Fibroblast of lung (primary cell): ENCODE measurements around the gene CCNF. TPM values are rescaled to one million over a fixed set of nuclear protein-coding genes. Genes with fewer than 3 reads are reported as not detected.
A peak's percentile ranks its signal among the peaks of the same experiment; 100 is the strongest.

Experiments
- DNase-seq, 2 donors: peaks; one replicate each; pipeline versions ENCODE4 v3.0.0 to v3.0.0-alpha.2; 2010; ENCODE audit warnings: low read depth in 2 of 2
- H2AFZ ChIP-seq: 2 replicates; pipeline ENCODE4 v1.5.1; 2012; ENCODE audit warnings: low read length, control low read depth, inconsistent platforms
- H3K27ac ChIP-seq: 2 replicates; pipeline ENCODE4 v1.5.1; 2011; ENCODE audit warnings: low read length, control low read depth; ENCODE audit not compliant: insufficient read depth
- H3K27me3 ChIP-seq: 2 replicates; pipeline ENCODE4 v1.5.1; 2011; ENCODE audit warnings: mild to moderate bottlenecking, low read length; ENCODE audit not compliant: control insufficient read depth, insufficient read depth
- H3K36me3 ChIP-seq: 2 replicates; pipeline ENCODE4 v1.5.1; 2011; ENCODE audit warnings: low read length; ENCODE audit not compliant: control insufficient read depth, insufficient read depth
- H3K4me1 ChIP-seq: 2 replicates; pipeline ENCODE4 v1.5.1; 2011; ENCODE audit warnings: low read length; ENCODE audit not compliant: control insufficient read depth, insufficient read depth; ENCODE audit errors: extremely low read depth
- H3K4me2 ChIP-seq: 2 replicates; pipeline ENCODE4 v1.5.1; 2011; ENCODE audit warnings: low read length, control low read depth; ENCODE audit not compliant: insufficient read depth; ENCODE audit errors: extremely low read depth
- H3K4me3 ChIP-seq, 4 experiments: fragments of 200-600 bp in 1 of 4; sonication (generic) in 1 of 4; replicated peaks in 1 of 4; 2 replicates each; pipeline ENCODE4 v1.5.1; 2011 to 2016; ENCODE audit warnings: low read length in 4 of 4, low read depth in 3 of 4, mild to moderate bottlenecking in 3 of 4, control low read depth in 2 of 4, inconsistent platforms in 1 of 4, mixed read lengths in 1 of 4; ENCODE audit not compliant: insufficient read depth in 1 of 4; ENCODE audit errors: control extremely low read depth in 1 of 4
- H3K79me2 ChIP-seq: 2 replicates; pipeline ENCODE4 v1.5.1; 2012; ENCODE audit warnings: mild to moderate bottlenecking, low read length, inconsistent platforms; ENCODE audit not compliant: control insufficient read depth, insufficient read depth
- H3K9ac ChIP-seq: 2 replicates; pipeline ENCODE4 v1.5.1; 2011; ENCODE audit warnings: mild to moderate bottlenecking, low read length, control low read depth; ENCODE audit not compliant: insufficient read depth
- H3K9me3 ChIP-seq: 2 replicates; pipeline ENCODE4 v1.5.1; 2012; ENCODE audit warnings: low read depth, low read length; ENCODE audit not compliant: control insufficient read depth, insufficient read depth
- H4K20me1 ChIP-seq: 2 replicates; pipeline ENCODE4 v1.5.1; 2011; ENCODE audit warnings: low read length; ENCODE audit not compliant: control insufficient read depth, insufficient read depth; ENCODE audit errors: extremely low read depth
- EZH2 ChIP-seq: IDR thresholded peaks from 2 replicates; pipeline ENCODE4 v1.5.1; 2012; ENCODE audit warnings: low read length, control low read depth, mild to moderate bottlenecking; ENCODE audit errors: missing control alignments
- polyA minus RNA-seq: library from RNA; depleted of rRNA, polyadenylated mRNA; stranded (reverse); fragments of >200 nt; gene quantifications from 2 replicates; pipeline ENCODE4 v1.2.3, GENCODE V29; 2011; ENCODE audit warnings: low replicate concordance
- polyA plus RNA-seq, 2 donors: library from polyadenylated mRNA; depleted of rRNA in 1 of 2; stranded (reverse) in 1 of 2; unstranded in 1 of 2; fragments of >200 nt; gene quantifications; 2 replicates each; pipeline ENCODE4 v1.2.1, GENCODE V29; 2011 to 2012; ENCODE audit warnings: missing spikeins in 1 of 2
- total RNA-seq: library from RNA; depleted of rRNA; stranded (reverse); fragments of >200 nt; gene quantifications from 2 replicates; pipeline ENCODE4 v1.2.1, GENCODE V29; 2014
- TF ChIP-seq, protein P1 (sequence below), 2 donors: IDR thresholded peaks in 1 of 2; conservative IDR thresholded peaks in 1 of 2; 1 replicate in 1 of 2; 2 replicates in 1 of 2; pipeline ENCODE4 v1.5.1; 2011 to 2012; ENCODE audit warnings: low read length in 2 of 2, control low read depth in 1 of 2, inconsistent platforms in 1 of 2, low read depth in 1 of 2, mild to moderate bottlenecking in 1 of 2

The CCNF gene, protein sequence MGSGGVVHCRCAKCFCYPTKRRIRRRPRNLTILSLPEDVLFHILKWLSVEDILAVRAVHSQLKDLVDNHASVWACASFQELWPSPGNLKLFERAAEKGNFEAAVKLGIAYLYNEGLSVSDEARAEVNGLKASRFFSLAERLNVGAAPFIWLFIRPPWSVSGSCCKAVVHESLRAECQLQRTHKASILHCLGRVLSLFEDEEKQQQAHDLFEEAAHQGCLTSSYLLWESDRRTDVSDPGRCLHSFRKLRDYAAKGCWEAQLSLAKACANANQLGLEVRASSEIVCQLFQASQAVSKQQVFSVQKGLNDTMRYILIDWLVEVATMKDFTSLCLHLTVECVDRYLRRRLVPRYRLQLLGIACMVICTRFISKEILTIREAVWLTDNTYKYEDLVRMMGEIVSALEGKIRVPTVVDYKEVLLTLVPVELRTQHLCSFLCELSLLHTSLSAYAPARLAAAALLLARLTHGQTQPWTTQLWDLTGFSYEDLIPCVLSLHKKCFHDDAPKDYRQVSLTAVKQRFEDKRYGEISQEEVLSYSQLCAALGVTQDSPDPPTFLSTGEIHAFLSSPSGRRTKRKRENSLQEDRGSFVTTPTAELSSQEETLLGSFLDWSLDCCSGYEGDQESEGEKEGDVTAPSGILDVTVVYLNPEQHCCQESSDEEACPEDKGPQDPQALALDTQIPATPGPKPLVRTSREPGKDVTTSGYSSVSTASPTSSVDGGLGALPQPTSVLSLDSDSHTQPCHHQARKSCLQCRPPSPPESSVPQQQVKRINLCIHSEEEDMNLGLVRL
- 3.6 and 7.3 TPM in 2 replicates for total RNA-seq
- polyA plus RNA-seq = 3.8 and 11.8 TPM in 2 replicates
- 4.6 and 13.0 TPM in 2 replicates for polyA plus RNA-seq (2012)
- polyA minus RNA-seq = 23.7 and 68.8 TPM in 2 replicates

DNA sequence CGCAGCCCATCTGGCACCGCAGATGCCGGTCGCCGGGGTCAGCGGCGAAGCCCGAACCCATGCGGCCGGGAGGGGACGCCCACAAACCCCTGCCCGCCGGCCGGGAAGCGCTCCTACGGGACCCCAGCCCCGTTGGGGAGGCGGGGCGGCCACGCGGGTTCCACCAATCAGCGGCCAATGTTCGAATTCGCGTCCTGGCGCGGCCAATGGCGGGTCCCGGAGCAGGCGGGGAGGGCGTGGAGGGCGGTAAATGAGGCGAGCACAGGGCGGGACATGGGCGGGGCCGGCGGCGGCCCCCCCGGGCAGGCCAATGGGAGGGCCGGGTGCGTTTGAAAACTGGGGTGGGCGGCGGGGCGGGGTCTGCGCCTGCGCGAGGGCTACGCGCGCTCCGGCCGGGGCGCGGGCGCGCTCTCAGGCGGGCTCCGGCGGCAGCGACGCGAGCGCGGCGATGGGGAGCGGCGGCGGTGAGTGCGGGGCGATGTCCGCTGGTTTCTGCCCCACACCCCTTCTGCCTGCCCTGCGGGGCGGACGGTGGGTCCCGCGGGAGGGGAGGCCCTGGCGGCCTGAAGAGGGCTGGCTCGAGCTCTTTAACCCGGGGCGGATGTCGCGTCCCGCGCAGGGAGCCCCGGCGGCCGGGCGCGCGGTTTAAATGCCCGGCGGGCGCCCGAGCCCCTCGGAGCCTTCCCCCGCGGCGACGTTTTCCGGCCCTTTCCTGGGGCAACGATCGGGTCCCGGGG lies at the start of gene CCNF:
TSS of gene CCNF (plus strand) at position 414 of the 737 bp plus-strand sequence. CDS start at position 449, 35 bp downstream.
- Histone ChIP-seq H3K27me3 (no peaks in the 10 kb centered on the region), H3K4me1 (peaks cover 7% of the 10 kb centered on the region), H3K4me2 (peak within 1 kb of the TSS; percentile 96), H3K79me2 (peaks cover 32% of the 10 kb centered on the region), H3K9ac (peak within 1 kb of the TSS; percentile 85), H3K36me3 (peaks cover 12% of the 10 kb centered on the region), H2AFZ (peak within 1 kb of the TSS; percentile 87), H3K4me3 (peak within 1 kb of the TSS; percentile 74 to 77 (median 76)), H4K20me1 (no peaks in the 10 kb centered on the region), H3K9me3 (no peaks in the 10 kb centered on the region), H3K27ac (peak within 1 kb of the TSS; percentile 90)
- no peak for TF ChIP-seq EZH2
- TF ChIP-seq, protein P1, sequence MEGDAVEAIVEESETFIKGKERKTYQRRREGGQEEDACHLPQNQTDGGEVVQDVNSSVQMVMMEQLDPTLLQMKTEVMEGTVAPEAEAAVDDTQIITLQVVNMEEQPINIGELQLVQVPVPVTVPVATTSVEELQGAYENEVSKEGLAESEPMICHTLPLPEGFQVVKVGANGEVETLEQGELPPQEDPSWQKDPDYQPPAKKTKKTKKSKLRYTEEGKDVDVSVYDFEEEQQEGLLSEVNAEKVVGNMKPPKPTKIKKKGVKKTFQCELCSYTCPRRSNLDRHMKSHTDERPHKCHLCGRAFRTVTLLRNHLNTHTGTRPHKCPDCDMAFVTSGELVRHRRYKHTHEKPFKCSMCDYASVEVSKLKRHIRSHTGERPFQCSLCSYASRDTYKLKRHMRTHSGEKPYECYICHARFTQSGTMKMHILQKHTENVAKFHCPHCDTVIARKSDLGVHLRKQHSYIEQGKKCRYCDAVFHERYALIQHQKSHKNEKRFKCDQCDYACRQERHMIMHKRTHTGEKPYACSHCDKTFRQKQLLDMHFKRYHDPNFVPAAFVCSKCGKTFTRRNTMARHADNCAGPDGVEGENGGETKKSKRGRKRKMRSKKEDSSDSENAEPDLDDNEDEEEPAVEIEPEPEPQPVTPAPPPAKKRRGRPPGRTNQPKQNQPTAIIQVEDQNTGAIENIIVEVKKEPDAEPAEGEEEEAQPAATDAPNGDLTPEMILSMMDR (conservative IDR thresholded peaks at IDR 0.05 in 1 of 2, IDR thresholded peaks at IDR 0.05 in 1 of 2; ENCODE audit: low read depth in 1 of 2, low read length in 2 of 2) = no peak
- peak; percentile 91 to 92 for DNase-seq

DNA sequence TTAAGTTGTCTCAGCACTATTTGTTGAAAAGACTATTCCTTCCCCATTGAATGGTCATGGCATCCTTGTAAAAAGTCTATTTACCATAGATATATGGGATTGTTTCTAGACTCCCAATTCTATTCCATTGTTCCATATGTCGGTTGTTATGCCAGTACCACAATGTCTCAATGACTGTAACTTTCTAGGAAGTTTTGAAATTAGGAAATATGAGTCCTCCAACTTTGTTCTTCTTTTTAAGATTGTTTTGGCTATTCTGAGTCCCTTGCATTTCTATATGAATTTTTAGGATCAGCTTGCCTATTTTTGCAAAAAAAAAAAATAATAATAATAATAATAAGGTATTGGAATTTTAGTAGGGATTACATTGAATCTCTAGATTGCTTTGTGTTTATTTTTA lies 45.7 kb upstream of the CCNF start:
- no peak overlapping the region for H3K9ac ChIP-seq
- no peak for DNase-seq
- no peaks in the 10 kb centered on the region for H3K4me1 ChIP-seq
- peaks cover 2% of the 10 kb centered on the region for H3K27me3 ChIP-seq
- H4K20me1 ChIP-seq = no peaks in the 10 kb centered on the region
- H3K4me3 ChIP-seq = no peak overlapping the region
- H3K9me3 ChIP-seq = no peaks in the 10 kb centered on the region
- H2AFZ ChIP-seq = no peak overlapping the region
- TF ChIP-seq, protein P1 (conservative IDR thresholded peaks at IDR 0.05 in 1 of 2, IDR thresholded peaks at IDR 0.05 in 1 of 2; ENCODE audit: low read depth in 1 of 2, low read length in 2 of 2) = no peak
- TF ChIP-seq EZH2 = no peak
- H3K4me2 ChIP-seq = no peak overlapping the region
- no peaks in the 10 kb centered on the region for H3K36me3 ChIP-seq
- H3K79me2 ChIP-seq = no peaks in the 10 kb centered on the region
- no peak overlapping the region for H3K27ac ChIP-seq
